ENCODE results near the gene CYTH4. TPM values are rescaled to one million over a fixed set of nuclear protein-coding genes. Genes with fewer than 3 reads are reported as not detected.
"Not testable (repeated sequence)": the region's sequence is repeated elsewhere in the genome, so short reads cannot be mapped to it uniquely, and the experiment has no call there.

The CYTH4 gene
- total RNA-seq, 1 donor from 2014 or later = not detected

- peak overlapping the region; percentile 33 for H3K4me3 ChIP-seq (ENCODE audit: low read depth, low read length)
- no peak for TF ChIP-seq CTCF (conservative IDR thresholded peaks at IDR 0.05; ENCODE audit: low read depth, low read length)
- DNase-seq (ENCODE audit: low read depth) = no peak
Observed at GRCh38 chr22:37325039-37325395, 42.7 kb downstream of the CYTH4 start.

GRCh38 chr22:37326726-37327125 is 44.4 kb downstream of the CYTH4 start:
- TF ChIP-seq CTCF (conservative IDR thresholded peaks at IDR 0.05; ENCODE audit: low read depth, low read length) = no peak

GRCh38 chr22:37328017-37328416 is 45.7 kb downstream of the CYTH4 start:
- DNase-seq (ENCODE audit: low read depth) = no peak
- no peak for TF ChIP-seq CTCF (conservative IDR thresholded peaks at IDR 0.05; ENCODE audit: low read depth, low read length)
- H3K4me3 ChIP-seq (ENCODE audit: low read depth, low read length) = no peak overlapping the region

More at GRCh38 chr22:37326726-37327125, 44.4 kb downstream of the CYTH4 start:
- no peak for DNase-seq (ENCODE audit: low read depth)
- H3K4me3 ChIP-seq (ENCODE audit: low read depth, low read length) = no peak overlapping the region

- not testable (repeated sequence) for DNase-seq (ENCODE audit: low read depth); H3K4me3 ChIP-seq (ENCODE audit: low read depth, low read length)
Observed at GRCh38 chr22:37328538-37329237, 46.4 kb downstream of the CYTH4 start.

GRCh38 chr22:37329238-37330140 is 47.2 kb downstream of the CYTH4 start:
- no peak overlapping the region for H3K4me3 ChIP-seq (ENCODE audit: low read depth, low read length)
- no peak for TF ChIP-seq CTCF (conservative IDR thresholded peaks at IDR 0.05; ENCODE audit: low read depth, low read length)
- DNase-seq (ENCODE audit: low read depth) = no peak

GRCh38 chr22:37330200-37331033 is 48.1 kb downstream of the CYTH4 start:
- TF ChIP-seq CTCF (conservative IDR thresholded peaks at IDR 0.05; ENCODE audit: low read depth, low read length) = peak; percentile 51
- H3K4me3 ChIP-seq (ENCODE audit: low read depth, low read length) = no peak overlapping the region
- DNase-seq (ENCODE audit: low read depth) = peak; percentile 78

- H3K4me3 ChIP-seq (ENCODE audit: low read depth, low read length) = no peak overlapping the region
- no peak for TF ChIP-seq CTCF (conservative IDR thresholded peaks at IDR 0.05; ENCODE audit: low read depth, low read length)
- no peak for DNase-seq (ENCODE audit: low read depth)
Observed at GRCh38 chr22:37331034-37331428, 48.7 kb downstream of the CYTH4 start.
